GM12892 (cell line): ENCODE results near the gene ABCA5.
"Not testable (repeated sequence)": the region's sequence is repeated elsewhere in the genome, so short reads cannot be mapped to it uniquely, and the experiment has no call there.

Experiments used
- DNase-seq: peaks from one replicate; pipeline ENCODE4 v3.0.0; 2011; ENCODE audit not compliant: insufficient read length
- FAIRE-seq: peaks from 2 replicates; lab custom pipeline; 2011; peaks lifted over from hg19 to GRCh38; lab: Jason Lieb, UNC
- POLR2A ChIP-seq: IDR thresholded peaks from 2 replicates; pipeline ENCODE4 v1.6.1; 2011; ENCODE audit warnings: low read depth, low read length, control low read depth
- POLR2AphosphoS5 ChIP-seq: IDR thresholded peaks from 2 replicates; pipeline ENCODE4 v1.6.1; 2011; ENCODE audit warnings: low read depth, low read length, control low read depth
- TAF1 ChIP-seq: IDR thresholded peaks from 2 replicates; pipeline ENCODE4 v1.6.1; 2011; ENCODE audit warnings: low read depth, mild to moderate bottlenecking, control low read depth, low read length, borderline replicate concordance

ABCA5 gene

DNA sequence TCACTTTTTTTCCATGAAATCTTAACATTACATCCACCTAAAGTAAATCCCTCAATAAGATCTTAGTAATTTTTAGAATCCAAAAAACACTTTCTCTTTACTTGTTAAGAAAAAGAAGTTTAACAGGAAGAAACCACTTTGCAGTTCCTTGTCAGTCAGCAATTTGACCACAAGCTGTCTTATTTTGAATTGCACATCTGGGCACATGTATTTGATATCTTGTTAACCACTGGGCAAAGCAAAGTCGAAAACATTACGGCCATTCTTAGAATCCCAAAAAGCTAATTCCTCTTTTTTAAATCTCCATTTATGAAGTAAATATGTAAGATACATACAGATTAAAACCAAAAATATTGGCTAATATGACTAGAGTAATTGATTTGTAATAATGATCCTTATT is 99.4 kb downstream of the ABCA5 start:
- FAIRE-seq = no peak
- DNase-seq = no peak

GRCh38 chr17:69223809-69224208 is 103.1 kb downstream of the ABCA5 start:
- TF ChIP-seq POLR2AphosphoS5 (no peak), TAF1 (no peak), POLR2A (no peak)
- FAIRE-seq = peak; percentile 67
- DNase-seq = no peak

More for the DNA sequence above, 99.4 kb downstream of the ABCA5 start:
- TF ChIP-seq POLR2A = no peak
- no peak for TF ChIP-seq POLR2AphosphoS5
- TF ChIP-seq TAF1 = no peak

DNA sequence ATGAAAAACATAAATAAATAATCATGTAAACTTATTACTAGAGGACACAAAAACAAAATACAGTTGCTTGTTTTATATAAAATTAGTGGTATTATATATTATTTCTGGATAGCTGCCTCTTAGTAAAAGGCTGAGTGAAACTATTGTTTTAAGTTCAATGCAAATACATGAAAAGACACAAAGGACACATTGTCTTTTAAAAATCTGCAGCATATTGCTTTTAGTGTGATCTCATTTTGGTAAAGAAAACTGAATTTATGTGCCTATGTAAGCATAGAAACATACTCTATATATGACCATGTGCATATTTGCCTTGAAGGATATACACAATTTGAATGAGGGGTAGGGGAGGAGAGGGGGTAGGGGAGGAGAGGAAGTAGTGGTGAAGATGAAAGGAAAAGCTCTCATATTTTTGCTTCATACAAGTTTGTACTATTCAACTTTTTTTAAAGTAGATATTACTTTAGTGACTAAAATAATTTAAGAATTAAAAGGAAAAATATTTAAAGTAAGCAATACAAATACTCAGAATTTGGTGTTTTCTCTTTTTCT is 104.2 kb downstream of the ABCA5 start:
- FAIRE-seq (no peak), DNase-seq (no peak)
- no peak for TF ChIP-seq TAF1
- no peak for TF ChIP-seq POLR2AphosphoS5
- TF ChIP-seq POLR2A = no peak

DNA sequence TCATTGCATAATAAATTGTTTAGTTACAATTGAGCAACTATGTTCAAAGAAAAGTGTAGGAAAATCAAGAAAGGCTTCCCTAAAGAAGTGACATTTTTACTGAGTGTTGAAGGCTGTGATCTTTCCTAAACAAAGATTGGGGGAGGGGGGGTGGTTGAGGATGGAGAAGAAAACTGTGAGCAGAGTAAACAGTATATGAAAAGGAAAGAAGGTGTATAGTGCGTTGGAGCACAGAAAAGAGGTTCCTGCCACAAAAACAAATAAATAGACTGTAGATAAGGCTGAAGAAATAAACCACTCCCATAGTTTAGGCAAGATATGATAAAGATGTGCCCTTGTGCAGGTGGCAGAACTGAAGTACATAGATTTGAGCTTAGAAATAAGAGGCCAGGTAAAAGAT is 106.8 kb downstream of the ABCA5 start:
- FAIRE-seq (no peak), DNase-seq (no peak)
- no peak for TF ChIP-seq POLR2AphosphoS5
- TF ChIP-seq POLR2A = no peak
- TF ChIP-seq TAF1 = no peak

DNA sequence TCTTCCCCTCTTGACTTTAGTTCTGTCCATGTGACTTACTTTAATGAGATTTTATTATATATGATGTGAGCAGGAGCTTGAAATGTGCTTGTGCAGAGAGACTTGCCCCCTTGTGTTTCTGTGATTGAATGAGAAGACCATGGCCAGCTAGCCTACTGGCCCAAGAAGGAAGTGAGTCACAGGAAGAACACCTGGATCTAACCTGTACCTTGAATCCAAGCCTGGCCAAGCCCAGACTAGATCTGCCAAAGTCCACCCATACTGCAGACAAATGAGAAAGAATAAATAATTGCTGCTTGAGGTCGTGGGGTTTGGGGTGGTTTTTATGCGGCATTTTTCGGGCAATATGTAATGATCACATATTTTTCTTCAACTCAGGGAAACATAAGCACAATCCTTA is 107.9 kb downstream of the ABCA5 start:
- no peak for FAIRE-seq
- TF ChIP-seq TAF1 (no peak), POLR2A (no peak), POLR2AphosphoS5 (no peak)
- DNase-seq = no peak

- no peak for TF ChIP-seq POLR2A
- DNase-seq (no peak), FAIRE-seq (no peak)
Observed at GRCh38 chr17:69213059-69213813, 113.7 kb downstream of the ABCA5 start.

GRCh38 chr17:69208640-69209039 is 118.3 kb downstream of the ABCA5 start:
- TF ChIP-seq TAF1 (no peak), POLR2AphosphoS5 (no peak), POLR2A (no peak)

GRCh38 chr17:69207151-69207550 is 119.8 kb downstream of the ABCA5 start:
- FAIRE-seq (no peak), DNase-seq (no peak)
- no peak for TF ChIP-seq TAF1
- TF ChIP-seq POLR2AphosphoS5 = no peak
- no peak for TF ChIP-seq POLR2A

More at GRCh38 chr17:69208640-69209039, 118.3 kb downstream of the ABCA5 start:
- FAIRE-seq (no peak), DNase-seq (no peak)

GRCh38 chr17:69198238-69198637 is 128.7 kb downstream of the ABCA5 start:
- TF ChIP-seq TAF1 (no peak), POLR2AphosphoS5 (no peak), POLR2A (no peak)
- FAIRE-seq (no peak), DNase-seq (no peak)

GRCh38 chr17:69196105-69196653 is 130.8 kb downstream of the ABCA5 start:
- not testable (repeated sequence) for DNase-seq, FAIRE-seq
